H1 (cell line): ENCODE data around the gene DARS2. TPM values are rescaled to one million over a fixed set of nuclear protein-coding genes. Genes with fewer than 3 reads are reported as not detected.

ENCODE experiments used
- CTCF ChIA-PET: fragments of 300-600 bp; sonication (Branson Sonifier 250); formaldehyde crosslinking; loops from one replicate; lab custom pipeline; 2021; ENCODE audit not compliant: partially characterized antibody; lab: Charles Lee
- POLR2A ChIA-PET: fragments of 300-600 bp; sonication (Branson Sonifier 250); formaldehyde crosslinking; loops from one replicate; lab custom pipeline; 2021; ENCODE audit warnings: inconsistent platforms; ENCODE audit not compliant: partially characterized antibody; lab: Charles Lee
- DNase-seq, 2 experiments: peaks; one replicate each; pipeline versions ENCODE4 v3.0.0 to v3.0.0-alpha.2; 2010 to 2022; ENCODE audit warnings: low spot score in 2 of 2, low read depth in 1 of 2, mixed read lengths in 1 of 2
- FAIRE-seq: peaks from 2 replicates; lab custom pipeline; 2011; peaks lifted over from hg19 to GRCh38; lab: Jason Lieb, UNC
- H2AFZ ChIP-seq: 2 replicates; pipeline ENCODE4 v1.8.1; 2012; ENCODE audit warnings: low read length, inconsistent platforms
- H2AK5ac ChIP-seq: 2 replicates; pipeline ENCODE4 v1.6.1; 2013; ENCODE audit warnings: low read depth, low read length
- H2BK120ac ChIP-seq: replicated peaks from 2 replicates; pipeline ENCODE3; 2013; ENCODE audit warnings: low read depth, low read length, inconsistent platforms
- H2BK12ac ChIP-seq: 2 replicates; pipeline ENCODE4 v1.6.1; 2013; ENCODE audit warnings: low read depth, low read length
- H2BK15ac ChIP-seq: 2 replicates; pipeline ENCODE4 v1.6.1; 2013; ENCODE audit warnings: low read length
- H2BK20ac ChIP-seq: 2 replicates; pipeline ENCODE4 v1.6.1; 2013; ENCODE audit warnings: low read length
- H2BK5ac ChIP-seq: 2 replicates; pipeline ENCODE4 v1.6.1; 2013; ENCODE audit warnings: low read depth, low read length
- H3K14ac ChIP-seq: 2 replicates; pipeline ENCODE4 v1.6.1; 2013; ENCODE audit warnings: inconsistent platforms; ENCODE audit not compliant: insufficient read length
- H3K18ac ChIP-seq: 2 replicates; pipeline ENCODE4 v1.6.1; 2013; ENCODE audit warnings: low read length; ENCODE audit errors: extremely low read depth
- H3K23ac ChIP-seq: 2 replicates; pipeline ENCODE4 v1.6.1; 2013; ENCODE audit warnings: inconsistent platforms; ENCODE audit not compliant: insufficient read length
- H3K23me2 ChIP-seq: 2 replicates; pipeline ENCODE4 v1.6.1; 2013; ENCODE audit warnings: low read depth, low read length
- H3K27ac ChIP-seq: 2 replicates; pipeline ENCODE4 v1.6.1; 2011; ENCODE audit warnings: low read depth, low read length, inconsistent platforms
- H3K27me3 ChIP-seq, 4 experiments: replicated peaks in 1 of 4; 1 replicate in 1 of 4; 2 replicates in 3 of 4; pipeline versions ENCODE4 v1.6.1 to v1.8.1; 2011 to 2013; ENCODE audit warnings: low read length in 3 of 4, mild to moderate bottlenecking in 3 of 4, inconsistent platforms in 2 of 4, mixed read lengths in 2 of 4, moderate library complexity in 1 of 4; ENCODE audit not compliant: control insufficient read depth in 3 of 4, insufficient read depth in 3 of 4; ENCODE audit errors: extremely low read depth in 1 of 4
- H3K36me3 ChIP-seq, 4 experiments: 2 replicates each; pipeline versions ENCODE4 v1.6.1 to v1.8.1; 2011 to 2013; ENCODE audit warnings: mild to moderate bottlenecking in 4 of 4, low read length in 3 of 4, moderate library complexity in 2 of 4, control low read depth in 1 of 4, inconsistent platforms in 1 of 4; ENCODE audit not compliant: insufficient read depth in 4 of 4, control insufficient read depth in 2 of 4
- H3K4ac ChIP-seq: replicated peaks from 2 replicates; pipeline ENCODE3; 2013; ENCODE audit warnings: low read length, low read depth, mixed read lengths, inconsistent platforms; ENCODE audit not compliant: insufficient read length
- H3K4me1 ChIP-seq, 4 experiments: replicated peaks in 1 of 4; 1 replicate in 1 of 4; 2 replicates in 3 of 4; pipeline versions ENCODE4 v1.6.1 to v1.8.1; 2011 to 2013; ENCODE audit warnings: low read length in 3 of 4, inconsistent platforms in 2 of 4, mixed read lengths in 1 of 4; ENCODE audit not compliant: insufficient read depth in 4 of 4, control insufficient read depth in 3 of 4
- H3K4me2 ChIP-seq, 2 experiments: 2 replicates each; pipeline versions ENCODE4 v1.6.1 to v1.8.1; 2011 to 2013; ENCODE audit warnings: low read depth in 2 of 2, low read length in 2 of 2, control low read depth in 1 of 2, inconsistent platforms in 1 of 2, mild to moderate bottlenecking in 1 of 2; ENCODE audit not compliant: insufficient read depth in 1 of 2
- H3K4me3 ChIP-seq, 4 experiments: fragments of 200-600, 300-600 bp in 1 of 4; sonication (generic), shearing (Covaris generic), sonication (Bioruptor Twin) in 1 of 4; 2 replicates each; pipeline versions ENCODE4 v1.5.1 to v1.8.1; 2011 to 2016; ENCODE audit warnings: low read length in 4 of 4, low read depth in 3 of 4, control low read depth in 2 of 4, inconsistent platforms in 2 of 4, mild to moderate bottlenecking in 2 of 4, mixed read lengths in 1 of 4, moderate library complexity in 1 of 4; ENCODE audit not compliant: insufficient read depth in 2 of 4; ENCODE audit errors: extremely low read depth in 1 of 4
- H3K56ac ChIP-seq: replicated peaks from 2 replicates; pipeline ENCODE3; 2013; ENCODE audit warnings: low read depth, mild to moderate bottlenecking, mixed read lengths, low read length, inconsistent platforms; ENCODE audit not compliant: insufficient read length
- H3K79me1 ChIP-seq: 2 replicates; pipeline ENCODE4 v1.6.1; 2013; ENCODE audit warnings: low read depth, low read length, control low read depth
- H3K79me2 ChIP-seq, 2 experiments: 2 replicates each; pipeline versions ENCODE4 v1.6.1 to v1.8.1; 2012 to 2013; ENCODE audit warnings: low read length in 2 of 2, mild to moderate bottlenecking in 2 of 2, inconsistent platforms in 1 of 2; ENCODE audit not compliant: insufficient read depth in 2 of 2, control insufficient read depth in 1 of 2
- H3K9ac ChIP-seq, 4 experiments: replicated peaks in 1 of 4; 1 replicate in 1 of 4; 2 replicates in 3 of 4; pipeline versions ENCODE4 v1.6.1 to v1.8.1; 2011 to 2013; ENCODE audit warnings: low read depth in 3 of 4, low read length in 3 of 4, control low read depth in 2 of 4, mild to moderate bottlenecking in 2 of 4, moderate library complexity in 2 of 4, inconsistent platforms in 1 of 4; ENCODE audit errors: extremely low read depth in 1 of 4
- H3K9me3 ChIP-seq, 2 experiments: 2 replicates each; pipeline versions ENCODE4 v1.6.1 to v1.8.1; 2012 to 2013; ENCODE audit warnings: mild to moderate bottlenecking in 2 of 2, moderate library complexity in 2 of 2, control low read depth in 1 of 2, inconsistent platforms in 1 of 2, low read depth in 1 of 2, low read length in 1 of 2, mixed read lengths in 1 of 2; ENCODE audit not compliant: insufficient read depth in 2 of 2
- H4K20me1 ChIP-seq, 2 experiments: replicated peaks in 1 of 2; 2 replicates each; pipeline versions ENCODE3 to v1.8.1; 2011 to 2013; ENCODE audit warnings: inconsistent platforms in 2 of 2, low read length in 2 of 2, mild to moderate bottlenecking in 1 of 2; ENCODE audit not compliant: insufficient read depth in 2 of 2, control insufficient read depth in 1 of 2
- H4K5ac ChIP-seq: 2 replicates; pipeline ENCODE4 v1.6.1; 2013; ENCODE audit warnings: low read length, low read depth, mixed read lengths, inconsistent platforms; ENCODE audit not compliant: insufficient read length
- H4K8ac ChIP-seq: 2 replicates; pipeline ENCODE4 v1.8.0; 2013; ENCODE audit warnings: mild to moderate bottlenecking, moderate library complexity, low read length, inconsistent platforms; ENCODE audit not compliant: insufficient read depth; ENCODE audit errors: extremely low read depth
- H4K91ac ChIP-seq: replicated peaks from 2 replicates; pipeline ENCODE3; 2013; ENCODE audit warnings: low read length, mixed read lengths, inconsistent platforms; ENCODE audit not compliant: insufficient read length
- ASH2L ChIP-seq: fragments of 200-600, 300-600 bp; sonication (generic); IDR thresholded peaks from one replicate; pipeline ENCODE4 v1.7.1; 2017; ENCODE audit warnings: low read length
- KDM4A ChIP-seq: IDR thresholded peaks from one replicate; pipeline ENCODE4 v1.7.1; 2012; ENCODE audit warnings: low read depth, mild to moderate bottlenecking, moderate library complexity, low read length, inconsistent platforms; ENCODE audit not compliant: severe bottlenecking
- KDM5A ChIP-seq: fragments of 200-600 bp; IDR thresholded peaks from 2 replicates; pipeline ENCODE4 v1.7.1; 2012; ENCODE audit warnings: mild to moderate bottlenecking, low read length, inconsistent platforms, mixed read lengths
- PHF8 ChIP-seq: fragments of 200-600 bp; sonication (generic); conservative IDR thresholded peaks from 2 replicates; pipeline ENCODE4 v1.7.1; 2012; ENCODE audit warnings: low read depth, mild to moderate bottlenecking, inconsistent platforms, low read length, moderate library complexity
- POLR2AphosphoS5 ChIP-seq: IDR thresholded peaks from 2 replicates; pipeline ENCODE4 v1.6.1; 2011; ENCODE audit warnings: low read depth, low read length
- SIN3A ChIP-seq, 2 experiments: IDR thresholded peaks in 1 of 2; conservative IDR thresholded peaks in 1 of 2; 2 replicates each; pipeline ENCODE4 v1.6.1; 2011 to 2012; ENCODE audit warnings: low read length in 2 of 2, improper control_type of control experiment in 1 of 2, low read depth in 1 of 2, mild to moderate bottlenecking in 1 of 2
- SIRT6 ChIP-seq: IDR thresholded peaks from one replicate; pipeline ENCODE4 v1.7.1; 2012; ENCODE audit warnings: low read length, inconsistent platforms
- SRF ChIP-seq: IDR thresholded peaks from 2 replicates; pipeline ENCODE4 v1.6.1; 2011; ENCODE audit warnings: mild to moderate bottlenecking, low read depth, low read length, moderate library complexity
- TBP ChIP-seq: IDR thresholded peaks from 2 replicates; pipeline ENCODE4 v1.6.1; 2011; ENCODE audit warnings: low read depth, low read length, improper control_type of control experiment
- TCF12 ChIP-seq: IDR thresholded peaks from 2 replicates; pipeline ENCODE4 v1.6.1; 2011; ENCODE audit warnings: low read depth, mild to moderate bottlenecking, low read length
- YY1 ChIP-seq: IDR thresholded peaks from 2 replicates; pipeline ENCODE4 v1.6.1; 2011; ENCODE audit warnings: low read depth, mild to moderate bottlenecking, low read length
- WGBS, 2 experiments: shearing (Covaris generic) in 1 of 2; methylation state at CpG; one replicate each; pipeline versions ENCODE4 v1.1.6 to v1.1.7; 2013 to 2015; ENCODE audit warnings: low lambda C conversion rate in 2 of 2, mixed read lengths in 2 of 2, inconsistent platforms in 1 of 2, low coverage in 1 of 2, missing lambda C conversion rate in 1 of 2; ENCODE audit not compliant: insufficient replicate concordance in 2 of 2, insufficient coverage in 1 of 2, insufficient read length in 1 of 2; ENCODE audit errors: extremely low coverage in 1 of 2, missing lambda C conversion rate in 1 of 2; 5-methylcytosine and 5-hydroxymethylcytosine counted together
- polyA plus RNA-seq, 7 experiments: library from polyadenylated mRNA; depleted of rRNA in 3 of 7; stranded (reverse) in 5 of 7; unstranded in 2 of 7; fragments of >200 nt in 5 of 7; fragments of 200-250 nt in 2 of 7; gene quantifications; 1 replicate in 5 of 7; 2 replicates in 1 of 7; 4 replicates in 1 of 7; pipeline versions ENCODE4 v1.2.1 to v1.2.3, GENCODE V29; 2011 to 2013; ENCODE audit warnings: missing spikeins in 2 of 7, mixed read lengths in 2 of 7
- total RNA-seq: library from RNA; stranded (reverse); fragmentation: NEBNext Ultra II Directional; extraction: Animal tissue kit (Norgen Biotek cat#: 25700); gene quantifications from 2 replicates; pipeline ENCODE4 v1.2.1, GENCODE V29; 2021

Gene DARS2
- total and polyA plus RNA-seq, 2 of the 8 experiments (the other 6 are each of a cell fraction or from before 2014, with no cell fraction given): 21.0 to 35.2 TPM

DNA sequence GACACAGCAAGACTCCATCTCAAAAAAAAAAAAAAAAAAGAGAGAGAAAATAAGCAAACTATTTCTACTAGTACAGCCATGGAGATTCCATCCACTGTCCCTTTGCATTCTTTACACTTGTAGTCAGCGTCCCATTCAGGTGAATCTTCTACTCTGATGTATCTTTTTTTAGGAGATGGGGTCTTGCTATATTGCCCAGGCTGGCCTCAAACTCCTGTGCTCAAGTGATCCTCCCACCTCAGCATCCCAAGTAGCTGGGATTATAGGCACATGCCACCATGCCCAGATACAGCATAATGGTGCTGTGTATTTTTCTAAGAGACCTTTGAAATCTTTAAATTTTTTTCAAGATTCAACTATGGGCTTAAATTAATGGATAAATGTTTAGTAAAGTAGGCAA is 8.3 kb downstream of the DARS2 start:
- H3K23me2 ChIP-seq: no peaks in the 10 kb centered on the region
- CTCF ChIA-PET: interaction anchor here (1.4 kb wide), 1 partner anchor 412 kb away, joined by 5 read pairs; no protein-coding TSS in a partner anchor
- H3K14ac ChIP-seq: no peak overlapping the region
- peaks cover 0 to 55% (median 26%) of the 10 kb centered on the region in 4 experiments; a peak in 7 of 8 replicates for H3K36me3 ChIP-seq
- no peaks in the 10 kb centered on the region for H3K9me3 ChIP-seq
- H3K79me1 ChIP-seq: no peaks in the 10 kb centered on the region
- 100% methylated on average over 1 of the region's 1 CpG; no CpG with 5 or more reads in 1 of the 2 experiments for WGBS, 2 experiments
- no peak overlapping the region for H2BK120ac ChIP-seq
- H2AK5ac ChIP-seq: no peak overlapping the region
- no peak overlapping the region for H4K5ac ChIP-seq
- POLR2A ChIA-PET: interaction anchor here (1.2 to 6.3 kb wide), 3 partner anchors 8 to 31 kb away, joined by 3 to 39 read pairs (median 3); partner anchors contain the start of gene DARS2
- H2BK5ac ChIP-seq: no peak overlapping the region
- TF ChIP-seq ASH2L (no peak), SIRT6 (no peak), KDM4A (no peak), KDM5A (no peak), TCF12 (no peak), PHF8 (no peak), TBP (no peak), SIN3A (conservative IDR thresholded peaks at IDR 0.05 in 1 of 2, IDR thresholded peaks at IDR 0.05 in 1 of 2; ENCODE audit: low read depth in 1 of 2, low read length in 2 of 2) (no peak), SRF (no peak), POLR2AphosphoS5 (no peak), YY1 (no peak)
- H3K56ac ChIP-seq: no peak overlapping the region
- no peak overlapping the region for H3K4ac ChIP-seq
- no peak overlapping the region for H3K23ac ChIP-seq
- H3K27me3 ChIP-seq: no peaks in the 10 kb centered on the region
- H3K79me2 ChIP-seq: no peaks in the 10 kb centered on the region
- DNase-seq: no peak
- no peak overlapping the region for H3K9ac ChIP-seq
- H3K4me3 ChIP-seq: no peak overlapping the region
- H3K4me1 ChIP-seq: no peaks in the 10 kb centered on the region
- H2BK20ac ChIP-seq: no peak overlapping the region
- H4K8ac ChIP-seq: no peak overlapping the region
- H2BK12ac ChIP-seq: no peak overlapping the region
- peaks cover 0 to 2% of the 10 kb centered on the region in 2 experiments for H4K20me1 ChIP-seq
- FAIRE-seq: no peak
- H3K27ac ChIP-seq: no peak overlapping the region
- no peak overlapping the region for H3K4me2 ChIP-seq
- no peak overlapping the region for H4K91ac ChIP-seq
- H3K18ac ChIP-seq: no peak overlapping the region
- no peak overlapping the region for H2BK15ac ChIP-seq
- H2AFZ ChIP-seq: no peak overlapping the region
